Stimulated activated naive CD4-positive, alpha-beta T cell treated with Interleukin-2 at 50 U/mL for 16 hours (primary cell): ENCODE data around the gene RAC2.

Source experiments
- DNase-seq: peaks from one replicate; lab custom pipeline; 2025; lab: John Stamatoyannopoulos, UW

RAC2 gene

GRCh38 chr22:37221424-37222333 is 22.4 kb downstream of the RAC2 start:
- DNase-seq = no peak

- no peak for DNase-seq
These were observed 23.5 kb downstream of the RAC2 start for GRCh38 chr22:37220543-37220981.

GRCh38 chr22:37219533-37219932 is 24.5 kb downstream of the RAC2 start:
- no peak for DNase-seq

GRCh38 chr22:37218771-37219411 is 25.2 kb downstream of the RAC2 start:
- DNase-seq = peak; percentile 67

GRCh38 chr22:37218399-37218770 is 25.7 kb downstream of the RAC2 start:
- no peak for DNase-seq

GRCh38 chr22:37215890-37216289 is 28.2 kb downstream of the RAC2 start:
- no peak for DNase-seq

- DNase-seq = no peak
These were observed 29.4 kb downstream of the RAC2 start for GRCh38 chr22:37214731-37215030.

GRCh38 chr22:37213941-37214730 is 29.9 kb downstream of the RAC2 start:
- DNase-seq = no peak

- no peak for DNase-seq
These were observed 30.7 kb downstream of the RAC2 start for GRCh38 chr22:37213218-37213855.

- no peak for DNase-seq
These were observed 31.7 kb downstream of the RAC2 start, which contains the start of gene SSTR3 for GRCh38 chr22:37212174-37212906. Gene SSTR3 (minus strand): TSS chr22:37212477. CDS start chr22:37207803, 4,674 bp downstream.

GRCh38 chr22:37211866-37212173 is 32.2 kb downstream of the RAC2 start:
- DNase-seq = no peak

GRCh38 chr22:37211075-37211865 is 32.8 kb downstream of the RAC2 start:
- no peak for DNase-seq

GRCh38 chr22:37210041-37210803 is 33.8 kb downstream of the RAC2 start:
- DNase-seq = no peak

- no peak for DNase-seq
These were observed 34.8 kb downstream of the RAC2 start for GRCh38 chr22:37209140-37209845.

GRCh38 chr22:37208401-37209139 is 35.5 kb downstream of the RAC2 start:
- DNase-seq = no peak

GRCh38 chr22:37207981-37208380 is 36.1 kb downstream of the RAC2 start:
- DNase-seq = no peak

- no peak for DNase-seq
These were observed 36.9 kb downstream of the RAC2 start for GRCh38 chr22:37206841-37207821.
